Measurements from ENCODE around the gene LRCH4. TPM values are rescaled to one million over a fixed set of nuclear protein-coding genes. Genes with fewer than 3 reads are reported as not detected.

The LRCH4 gene, protein sequence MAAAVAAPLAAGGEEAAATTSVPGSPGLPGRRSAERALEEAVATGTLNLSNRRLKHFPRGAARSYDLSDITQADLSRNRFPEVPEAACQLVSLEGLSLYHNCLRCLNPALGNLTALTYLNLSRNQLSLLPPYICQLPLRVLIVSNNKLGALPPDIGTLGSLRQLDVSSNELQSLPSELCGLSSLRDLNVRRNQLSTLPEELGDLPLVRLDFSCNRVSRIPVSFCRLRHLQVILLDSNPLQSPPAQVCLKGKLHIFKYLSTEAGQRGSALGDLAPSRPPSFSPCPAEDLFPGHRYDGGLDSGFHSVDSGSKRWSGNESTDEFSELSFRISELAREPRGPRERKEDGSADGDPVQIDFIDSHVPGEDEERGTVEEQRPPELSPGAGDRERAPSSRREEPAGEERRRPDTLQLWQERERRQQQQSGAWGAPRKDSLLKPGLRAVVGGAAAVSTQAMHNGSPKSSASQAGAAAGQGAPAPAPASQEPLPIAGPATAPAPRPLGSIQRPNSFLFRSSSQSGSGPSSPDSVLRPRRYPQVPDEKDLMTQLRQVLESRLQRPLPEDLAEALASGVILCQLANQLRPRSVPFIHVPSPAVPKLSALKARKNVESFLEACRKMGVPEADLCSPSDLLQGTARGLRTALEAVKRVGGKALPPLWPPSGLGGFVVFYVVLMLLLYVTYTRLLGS
- 10 to 100 TPM; 36.2 to 53.2 (median 44.0) TPM for total RNA-seq

DNA sequence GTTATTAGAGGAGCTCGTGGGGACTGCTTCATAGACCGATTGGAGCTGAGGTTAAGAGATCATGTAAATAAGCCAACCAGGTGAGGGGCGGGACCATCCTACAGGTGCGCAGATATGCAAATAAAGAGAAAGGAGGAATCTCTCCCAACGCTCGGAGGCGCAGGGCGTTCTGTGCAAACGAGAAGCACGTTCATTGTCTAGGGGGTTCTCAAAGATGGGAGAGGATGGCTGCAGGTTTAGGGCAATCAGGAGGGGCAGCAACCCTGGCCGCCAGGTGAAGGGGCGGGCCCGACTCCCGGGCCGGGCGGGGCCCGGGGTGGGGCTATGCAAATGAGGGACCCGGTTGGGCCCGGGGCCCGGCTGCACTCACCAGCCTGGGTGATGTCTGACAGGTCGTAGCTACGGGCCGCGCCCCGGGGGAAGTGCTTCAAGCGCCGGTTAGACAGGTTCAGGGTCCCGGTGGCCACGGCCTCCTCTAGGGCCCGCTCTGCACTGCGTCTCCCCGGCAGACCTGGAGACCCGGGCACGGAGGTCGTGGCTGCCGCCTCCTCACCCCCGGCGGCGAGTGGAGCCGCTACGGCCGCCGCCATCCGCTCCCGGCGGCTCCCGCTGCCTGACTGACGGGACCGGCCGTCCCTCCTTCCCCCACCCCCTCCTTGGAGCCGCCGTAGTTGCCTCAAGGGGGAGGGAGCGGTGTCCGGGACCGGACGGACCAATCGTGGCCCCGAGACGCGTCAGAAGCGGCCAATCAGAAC lies at the start of gene LRCH4:
TSS of gene LRCH4 (minus strand) at position 619 of the 755 bp plus-strand sequence. CDS start at position 590, 29 bp downstream.
- Histone ChIP-seq H3K4me3 (peak within 1 kb of the TSS; percentile 87 to 100 (median 94)), H3K9me3 (no peaks in the 10 kb centered on the region), H3K4me1 (peaks cover 36 to 61% (median 49%) of the 10 kb centered on the region in 4 donors), H3K36me3 (peaks cover 17 to 25% (median 20%) of the 10 kb centered on the region in 4 donors), H3K27ac (replicated peaks in 1 of 4) (peak within 1 kb of the TSS; percentile 90 to 96 (median 94)), H3K27me3 (peaks cover 0 to 8% (median 0%) of the 10 kb centered on the region in 4 donors)
- DNase-seq (ENCODE audit: extremely low spot score), result no peak
- intact Hi-C loops (cut with DNase I), result loop anchor here (2.0 kb wide), 1 partner anchor 17 kb away; the partner anchor contains the start of gene PCOLCE
- TF ChIP-seq, protein P1, sequence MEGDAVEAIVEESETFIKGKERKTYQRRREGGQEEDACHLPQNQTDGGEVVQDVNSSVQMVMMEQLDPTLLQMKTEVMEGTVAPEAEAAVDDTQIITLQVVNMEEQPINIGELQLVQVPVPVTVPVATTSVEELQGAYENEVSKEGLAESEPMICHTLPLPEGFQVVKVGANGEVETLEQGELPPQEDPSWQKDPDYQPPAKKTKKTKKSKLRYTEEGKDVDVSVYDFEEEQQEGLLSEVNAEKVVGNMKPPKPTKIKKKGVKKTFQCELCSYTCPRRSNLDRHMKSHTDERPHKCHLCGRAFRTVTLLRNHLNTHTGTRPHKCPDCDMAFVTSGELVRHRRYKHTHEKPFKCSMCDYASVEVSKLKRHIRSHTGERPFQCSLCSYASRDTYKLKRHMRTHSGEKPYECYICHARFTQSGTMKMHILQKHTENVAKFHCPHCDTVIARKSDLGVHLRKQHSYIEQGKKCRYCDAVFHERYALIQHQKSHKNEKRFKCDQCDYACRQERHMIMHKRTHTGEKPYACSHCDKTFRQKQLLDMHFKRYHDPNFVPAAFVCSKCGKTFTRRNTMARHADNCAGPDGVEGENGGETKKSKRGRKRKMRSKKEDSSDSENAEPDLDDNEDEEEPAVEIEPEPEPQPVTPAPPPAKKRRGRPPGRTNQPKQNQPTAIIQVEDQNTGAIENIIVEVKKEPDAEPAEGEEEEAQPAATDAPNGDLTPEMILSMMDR (IDR thresholded peaks at IDR 0.05), result no peak
- TF ChIP-seq EP300 (IDR thresholded peaks at IDR 0.05), result no peak
- TF ChIP-seq POLR2AphosphoS5 (IDR thresholded peaks at IDR 0.05), result peak; percentile 97 to 100
- peak; percentile 98 for TF ChIP-seq POLR2A (IDR thresholded peaks at IDR 0.05; ENCODE audit: low read depth)
- 0% methylated on average over 14 of the region's 61 CpGs for WGBS

- Histone ChIP-seq H3K9me3 (no peaks in the 10 kb centered on the region), H3K4me3 (peak overlapping the region; percentile 50 to 66 (median 52)), H3K4me1 (peaks cover 8 to 14% (median 13%) of the 10 kb centered on the region in 4 donors), H3K27me3 (peaks cover 0 to 66% (median 18%) of the 10 kb centered on the region in 4 donors), H3K27ac (replicated peaks in 1 of 4) (no peak overlapping the region), H3K36me3 (no peaks in the 10 kb centered on the region)
- WGBS, result 3% methylated on average over 25 of the region's 72 CpGs
- intact Hi-C loops (cut with DNase I), result no loop called here
- DNase-seq (ENCODE audit: extremely low spot score), result no peak
- no peak for TF ChIP-seq POLR2AphosphoS5 (IDR thresholded peaks at IDR 0.05)
- TF ChIP-seq, protein P1 (IDR thresholded peaks at IDR 0.05), result peak; percentile 28 to 45 (median 30)
Observed at GRCh38 chr7:100632951-100633717, 47.2 kb upstream of the LRCH4 start.

GRCh38 chr7:100630066-100630465 lies 44.1 kb upstream of the LRCH4 start:
- H3K4me1 ChIP-seq, result peaks cover 15 to 28% (median 25%) of the 10 kb centered on the region in 4 donors
- TF ChIP-seq, protein P1 (IDR thresholded peaks at IDR 0.05), result no peak
- TF ChIP-seq EP300 (IDR thresholded peaks at IDR 0.05) (no peak), POLR2AphosphoS5 (IDR thresholded peaks at IDR 0.05) (no peak), POLR2A (IDR thresholded peaks at IDR 0.05; ENCODE audit: low read depth) (no peak)
- no peaks in the 10 kb centered on the region for H3K9me3 ChIP-seq
- peaks cover 0 to 51% (median 18%) of the 10 kb centered on the region in 4 donors for H3K27me3 ChIP-seq
- DNase-seq (ENCODE audit: extremely low spot score), result no peak
- 91% methylated on average over 4 of the region's 4 CpGs for WGBS
- intact Hi-C loops (cut with DNase I), result no loop called here
- no peak overlapping the region for H3K27ac ChIP-seq (replicated peaks in 1 of 4)
- no peak overlapping the region for H3K4me3 ChIP-seq
- H3K36me3 ChIP-seq, result no peaks in the 10 kb centered on the region

DNA sequence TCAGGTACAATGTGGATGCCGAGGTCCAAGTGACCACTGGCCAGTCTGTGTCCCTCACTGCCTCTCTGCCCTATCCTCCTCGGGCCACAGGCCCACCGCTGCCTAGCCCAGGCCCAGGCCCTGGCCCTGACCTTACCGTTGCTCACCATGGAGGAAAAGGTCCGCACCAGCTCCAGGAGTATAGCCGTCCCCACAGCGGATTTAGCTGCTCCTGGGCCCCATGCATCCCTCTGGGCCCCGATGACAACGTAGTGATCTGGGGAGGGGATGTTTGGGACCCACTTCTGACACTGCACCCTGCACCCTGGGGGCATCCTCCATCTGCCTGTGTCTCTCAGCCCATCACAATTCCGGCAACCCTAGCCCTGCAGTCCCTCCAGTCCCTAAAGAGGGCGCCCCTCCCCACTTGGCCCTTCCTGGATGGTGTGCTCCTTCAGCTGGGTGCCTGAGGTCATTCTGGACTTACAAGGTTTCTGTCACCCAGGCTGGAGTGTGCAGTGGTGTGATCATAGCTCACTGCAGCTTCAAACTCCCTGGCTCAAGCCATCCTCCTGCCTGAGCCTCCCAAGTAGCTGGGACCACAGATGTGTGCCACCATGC lies 43.3 kb upstream of the LRCH4 start:
- Histone ChIP-seq H3K4me3 (no peak overlapping the region), H3K9me3 (no peaks in the 10 kb centered on the region), H3K4me1 (peaks cover 15 to 28% (median 25%) of the 10 kb centered on the region in 4 donors), H3K36me3 (no peaks in the 10 kb centered on the region), H3K27me3 (peaks cover 0 to 47% (median 18%) of the 10 kb centered on the region in 4 donors), H3K27ac (replicated peaks in 1 of 4) (no peak overlapping the region)
- no peak for TF ChIP-seq POLR2AphosphoS5 (IDR thresholded peaks at IDR 0.05)
- no peak for TF ChIP-seq EP300 (IDR thresholded peaks at IDR 0.05)
- TF ChIP-seq, protein P1 (IDR thresholded peaks at IDR 0.05), result peak in 1 of 3 experiments; percentile 4
- DNase-seq (ENCODE audit: extremely low spot score), result no peak
- 80% methylated on average over 11 of the region's 11 CpGs for WGBS
- intact Hi-C loops (cut with DNase I), result no loop called here

All from esophagus muscularis mucosa (tissue), 4 donors.